Endothelial cell of umbilical vein (primary cell): ENCODE measurements around the gene SRSF3. TPM values are rescaled to one million over a fixed set of nuclear protein-coding genes. Genes with fewer than 3 reads are reported as not detected.

ENCODE experiments used
- BruUV-seq: library from RNA; stranded (reverse); fragments of 400-500 nt; replicated peaks from 2 replicates; lab custom pipeline; 2021; lab: Mats Ljungman, UMichigan
- CTCF ChIA-PET: fragments of 300-600, 350-600 bp; sonication (Branson Sonifier 250); formaldehyde crosslinking; loops from one replicate; lab custom pipeline; 2021; ENCODE audit warnings: antibody characterized with exemption, inconsistent platforms; lab: Charles Lee
- POLR2A ChIA-PET: fragments of 300-600, 350-600 bp; sonication (Branson Sonifier 250); formaldehyde crosslinking; loops from one replicate; lab custom pipeline; 2021; ENCODE audit warnings: antibody characterized with exemption, inconsistent platforms; lab: Charles Lee
- DNase-seq: peaks from one replicate; pipeline ENCODE4 v3.0.0-alpha.2; 2011; ENCODE audit warnings: low read depth, low spot score
- FAIRE-seq: peaks from 2 replicates; lab custom pipeline; 2011; peaks lifted over from hg19 to GRCh38; lab: Jason Lieb, UNC
- H2AFZ ChIP-seq: 2 replicates; pipeline ENCODE4 v1.6.0; 2012; ENCODE audit warnings: low read depth, low read length, control low read depth, inconsistent platforms
- H3K27ac ChIP-seq: 2 replicates; pipeline ENCODE4 v1.5.1; 2011; ENCODE audit warnings: low read depth, mild to moderate bottlenecking, control low read depth, low read length, moderate library complexity; ENCODE audit not compliant: insufficient read depth
- H3K27me3 ChIP-seq, 2 experiments: 2 replicates each; pipeline versions ENCODE4 v1.6.0 to v1.6.1; 2011; ENCODE audit warnings: low read length in 2 of 2, mixed read lengths in 1 of 2; ENCODE audit not compliant: control insufficient read depth in 2 of 2, insufficient read depth in 2 of 2
- H3K36me3 ChIP-seq, 2 experiments: 2 replicates in 1 of 2; 3 replicates in 1 of 2; pipeline ENCODE4 v1.5.1; 2011; ENCODE audit warnings: low read length in 2 of 2, mild to moderate bottlenecking in 1 of 2, moderate library complexity in 1 of 2; ENCODE audit not compliant: control insufficient read depth in 2 of 2, insufficient read depth in 2 of 2; ENCODE audit errors: extremely low read depth in 1 of 2
- H3K4me1 ChIP-seq: 3 replicates; pipeline ENCODE4 v1.5.1; 2011; ENCODE audit warnings: mild to moderate bottlenecking, low read length; ENCODE audit not compliant: control insufficient read depth, insufficient read depth; ENCODE audit errors: extremely low read depth
- H3K4me2 ChIP-seq: 2 replicates; pipeline ENCODE4 v1.6.1; 2011; ENCODE audit warnings: low read length, control low read depth, mixed read lengths; ENCODE audit not compliant: insufficient read depth
- H3K4me3 ChIP-seq, 3 experiments: fragments of 200-600 bp in 1 of 3; sonication (generic), shearing (Covaris generic) in 1 of 3; replicated peaks in 1 of 3; 2 replicates each; pipeline ENCODE4 v1.5.1; 2011 to 2016; ENCODE audit warnings: control low read depth in 3 of 3, low read length in 3 of 3, mild to moderate bottlenecking in 2 of 3, inconsistent platforms in 1 of 3, low read depth in 1 of 3, moderate library complexity in 1 of 3; ENCODE audit not compliant: insufficient read depth in 1 of 3
- H3K79me2 ChIP-seq: 2 replicates; pipeline ENCODE4 v1.6.0; 2012; ENCODE audit warnings: low read length, inconsistent platforms; ENCODE audit not compliant: control insufficient read depth, insufficient read depth
- H3K9ac ChIP-seq: replicated peaks from 2 replicates; pipeline ENCODE3; 2011; ENCODE audit warnings: low read length, control low read depth; ENCODE audit not compliant: insufficient read depth; ENCODE audit errors: extremely low read depth
- H3K9me1 ChIP-seq: replicated peaks from 3 replicates; pipeline ENCODE4 v1.6.0; 2011; ENCODE audit warnings: mild to moderate bottlenecking, low read length; ENCODE audit not compliant: control insufficient read depth, insufficient read depth; ENCODE audit errors: extremely low read depth
- H3K9me3 ChIP-seq: replicated peaks from 2 replicates; pipeline ENCODE4 v1.5.1; 2012; ENCODE audit warnings: low read length, inconsistent platforms; ENCODE audit not compliant: control insufficient read depth, insufficient read depth
- H4K20me1 ChIP-seq: replicated peaks from 2 replicates; pipeline ENCODE3; 2011; ENCODE audit warnings: mild to moderate bottlenecking, low read length; ENCODE audit not compliant: control insufficient read depth, insufficient read depth; ENCODE audit errors: extremely low read depth
- EZH2 ChIP-seq: IDR thresholded peaks from 2 replicates; pipeline ENCODE4 v1.6.1; 2012; ENCODE audit warnings: borderline replicate concordance, low read depth, mild to moderate bottlenecking, moderate library complexity, low read length, inconsistent platforms; ENCODE audit not compliant: severe bottlenecking
- JUN ChIP-seq: IDR thresholded peaks from 2 replicates; pipeline ENCODE4 v1.6.1; 2011; ENCODE audit warnings: borderline replicate concordance, low read depth; ENCODE audit not compliant: insufficient read length, insufficient read depth
- POLR2A ChIP-seq: IDR thresholded peaks from 2 replicates; pipeline ENCODE4 v1.6.1; 2012; ENCODE audit warnings: low read depth, mild to moderate bottlenecking, control low read depth, low read length
- POLR2AphosphoS5 ChIP-seq: IDR thresholded peaks from 2 replicates; pipeline ENCODE4 v1.6.1; 2012; ENCODE audit warnings: low read depth, mild to moderate bottlenecking, control low read depth, low read length, moderate library complexity; ENCODE audit not compliant: insufficient read depth
- dilution Hi-C: fragments of 300-500 bp; cut with MboI; formaldehyde crosslinking; loops from one replicate; pipeline ENCODE4 v1.15.0; 2019; ENCODE audit warnings: low sequenced_read_pairs; ENCODE audit not compliant: extremely low pct_ligation_motif_present
- intact Hi-C: fragments of 100-400 bp; cut with micrococcal nuclease; formaldehyde crosslinking; loops from one replicate; pipeline ENCODE4 v1.10.0; 2022
- polyA plus RNA-seq, 4 experiments: library from polyadenylated mRNA; depleted of rRNA in 3 of 4; stranded (reverse) in 3 of 4; unstranded in 1 of 4; fragments of >200 nt; gene quantifications; 2 replicates each; pipeline versions ENCODE4 v1.2.1 to v1.2.3, GENCODE V29; 2011 to 2012; ENCODE audit warnings: missing spikeins in 1 of 4
- total RNA-seq: library from RNA; stranded (reverse); gene quantifications from 2 replicates; pipeline ENCODE4 v1.2.3, GENCODE V29; 2021
- TF ChIP-seq, protein P1 (sequence below), 2 donors: IDR thresholded peaks; 1 replicate in 1 of 2; 2 replicates in 1 of 2; pipeline ENCODE4 v1.5.1; 2011; ENCODE audit warnings: low read length in 2 of 2, mild to moderate bottlenecking in 2 of 2, moderate library complexity in 2 of 2, control low read depth in 1 of 2, inconsistent platforms in 1 of 2, low read depth in 1 of 2; ENCODE audit not compliant: insufficient read depth in 1 of 2; ENCODE audit errors: extremely low read depth in 1 of 2

SRSF3 gene
- total and polyA plus RNA-seq, 2 donors (not counting 3 experiments of a cell fraction or from before 2014, with no cell fraction given) = 317 to 393 TPM

DNA sequence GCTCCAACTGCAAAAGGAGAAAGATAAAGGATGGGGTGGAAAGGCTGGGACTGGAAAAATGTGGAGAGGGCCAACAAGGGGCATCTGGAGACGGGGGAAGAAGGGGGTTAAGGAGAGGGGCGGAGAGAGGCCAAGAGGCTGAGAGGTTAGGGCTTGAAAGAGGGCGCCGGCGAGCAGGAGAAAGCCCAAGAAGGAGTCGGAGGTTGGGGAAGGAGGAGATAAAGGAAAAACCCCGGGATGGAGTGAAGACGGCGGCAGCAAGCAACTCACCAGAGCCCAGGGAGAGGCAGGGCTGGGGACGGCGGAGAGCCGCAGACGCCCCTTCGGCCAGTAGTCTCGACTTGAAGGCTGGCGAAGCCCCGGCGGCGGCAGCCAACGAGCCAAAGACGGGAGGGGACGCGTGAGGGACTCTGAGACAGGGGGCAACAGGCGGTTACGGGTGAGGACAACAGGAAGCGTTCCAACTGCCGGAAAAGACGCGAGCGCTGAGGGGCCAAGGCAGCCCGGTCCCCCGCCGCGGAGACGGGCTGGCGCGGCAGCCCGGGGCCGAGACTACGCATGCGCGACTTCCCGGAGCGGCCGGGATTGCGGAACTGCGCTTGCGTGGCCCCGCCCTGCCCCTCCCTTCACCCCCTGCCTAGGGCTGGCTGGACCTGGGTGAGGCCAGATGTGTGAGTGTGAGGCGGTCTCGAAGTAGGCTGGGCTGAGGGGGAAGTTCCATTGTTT is 47.1 kb upstream of the SRSF3 start, which contains the start of gene STK38:
Gene STK38 (minus strand): TSS at position 560 of the 726 bp plus-strand sequence. CDS start 7,277 bp downstream, outside the sequence.
- CTCF ChIA-PET = interaction anchor here (0.7 to 1.9 kb wide), 6 partner anchors 8 to 212 kb away, joined by 3 to 8 read pairs (median 4); no protein-coding TSS in a partner anchor
- Histone ChIP-seq H3K27me3 (peaks cover 3 to 5% of the 10 kb centered on the region in 2 experiments), H3K4me3 (peak within 1 kb of the TSS; percentile 64 to 92 (median 72)), H2AFZ (peak within 1 kb of the TSS; percentile 99), H3K9me1 (no peaks in the 10 kb centered on the region), H3K36me3 (no peaks in the 10 kb centered on the region), H3K9me3 (no peaks in the 10 kb centered on the region), H4K20me1 (peaks cover 4% of the 10 kb centered on the region), H3K27ac (peak within 1 kb of the TSS; percentile 88), H3K4me1 (peaks cover 22% of the 10 kb centered on the region), H3K4me2 (peak within 1 kb of the TSS; percentile 96), H3K79me2 (peaks cover 44% of the 10 kb centered on the region), H3K9ac (peak within 1 kb of the TSS; percentile 94)
- POLR2A ChIA-PET = no interaction called here
- dilution Hi-C loops = no loop called here
- TF ChIP-seq, protein P1, sequence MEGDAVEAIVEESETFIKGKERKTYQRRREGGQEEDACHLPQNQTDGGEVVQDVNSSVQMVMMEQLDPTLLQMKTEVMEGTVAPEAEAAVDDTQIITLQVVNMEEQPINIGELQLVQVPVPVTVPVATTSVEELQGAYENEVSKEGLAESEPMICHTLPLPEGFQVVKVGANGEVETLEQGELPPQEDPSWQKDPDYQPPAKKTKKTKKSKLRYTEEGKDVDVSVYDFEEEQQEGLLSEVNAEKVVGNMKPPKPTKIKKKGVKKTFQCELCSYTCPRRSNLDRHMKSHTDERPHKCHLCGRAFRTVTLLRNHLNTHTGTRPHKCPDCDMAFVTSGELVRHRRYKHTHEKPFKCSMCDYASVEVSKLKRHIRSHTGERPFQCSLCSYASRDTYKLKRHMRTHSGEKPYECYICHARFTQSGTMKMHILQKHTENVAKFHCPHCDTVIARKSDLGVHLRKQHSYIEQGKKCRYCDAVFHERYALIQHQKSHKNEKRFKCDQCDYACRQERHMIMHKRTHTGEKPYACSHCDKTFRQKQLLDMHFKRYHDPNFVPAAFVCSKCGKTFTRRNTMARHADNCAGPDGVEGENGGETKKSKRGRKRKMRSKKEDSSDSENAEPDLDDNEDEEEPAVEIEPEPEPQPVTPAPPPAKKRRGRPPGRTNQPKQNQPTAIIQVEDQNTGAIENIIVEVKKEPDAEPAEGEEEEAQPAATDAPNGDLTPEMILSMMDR (IDR thresholded peaks at IDR 0.05; ENCODE audit: extremely low read depth in 1 of 2, insufficient read depth in 1 of 2, low read depth in 1 of 2, low read length in 2 of 2) = peak in 1 of 2 donors; percentile 2
- peak; percentile 97 for TF ChIP-seq POLR2AphosphoS5
- no peak for TF ChIP-seq EZH2
- TF ChIP-seq JUN = no peak
- TF ChIP-seq POLR2A = peak; percentile 99
- DNase-seq (peak; percentile 92), FAIRE-seq (peak; percentile 94)
- BruUV-seq = no TSS peak
- intact Hi-C loops = loop anchor here (1.0 kb wide), 2 partner anchors 47 to 124 kb away; partner anchors contain the start of gene SRSF3
